HL-60/S4 (cell line): ENCODE data around the gene LENG1.

Source experiments
- in situ Hi-C: fragments of 300-500 bp; cut with MboI; formaldehyde crosslinking; loops from 2 replicates; pipeline ENCODE4 v1.14.3; 2022; ENCODE audit warnings: low sequenced_read_pairs

LENG1 gene

GRCh38 chr19:54142166-54142780 lies 17.2 kb downstream of the LENG1 start:
- in situ Hi-C loops, result no loop called here

GRCh38 chr19:54141356-54141755 lies 18.2 kb downstream of the LENG1 start:
- in situ Hi-C loops, result no loop called here

- in situ Hi-C loops, result no loop called here
Observed at GRCh38 chr19:54138489-54139256, 20.8 kb downstream of the LENG1 start.

- in situ Hi-C loops, result no loop called here
Observed at GRCh38 chr19:54137699-54138488, 21.6 kb downstream of the LENG1 start, which contains the start of gene CNOT3. CNOT3 (plus strand) TSS chr19:54137762; CDS start chr19:54142979, 5,217 bp downstream.

- in situ Hi-C loops, result no loop called here
Observed at GRCh38 chr19:54136864-54137698, 22.4 kb downstream of the LENG1 start.

GRCh38 chr19:54136086-54136863 lies 23.2 kb downstream of the LENG1 start:
- in situ Hi-C loops, result no loop called here

- in situ Hi-C loops, result no loop called here
Observed at GRCh38 chr19:54133957-54134590, 25.4 kb downstream of the LENG1 start.

GRCh38 chr19:54133312-54133956 lies 26.1 kb downstream of the LENG1 start:
- in situ Hi-C loops, result no loop called here

- in situ Hi-C loops, result no loop called here
Observed at GRCh38 chr19:54129617-54129996, 29.9 kb downstream of the LENG1 start.

- in situ Hi-C loops, result no loop called here
Observed at GRCh38 chr19:54128796-54129616, 30.5 kb downstream of the LENG1 start.

- in situ Hi-C loops, result no loop called here
Observed at GRCh38 chr19:54128441-54128725, 31.1 kb downstream of the LENG1 start.

- in situ Hi-C loops, result no loop called here
Observed at GRCh38 chr19:54127688-54128440, 31.7 kb downstream of the LENG1 start.

- in situ Hi-C loops, result no loop called here
Observed at GRCh38 chr19:54125713-54126112, 33.8 kb downstream of the LENG1 start.

- in situ Hi-C loops, result no loop called here
Observed at GRCh38 chr19:54124393-54124792, 35.1 kb downstream of the LENG1 start.

GRCh38 chr19:54123682-54124081 lies 35.8 kb downstream of the LENG1 start:
- in situ Hi-C loops, result no loop called here

- in situ Hi-C loops, result no loop called here
Observed at GRCh38 chr19:54121259-54121658, 38.3 kb downstream of the LENG1 start.

GRCh38 chr19:54115109-54116063 lies 44.1 kb downstream of the LENG1 start, which contains the start of the genes PRPF31 and TFPT:
PRPF31 (plus strand) TSS chr19:54115754; CDS start chr19:54118279, 2,525 bp downstream.
TFPT (minus strand) TSS chr19:54115657; CDS start chr19:54115269, 388 bp downstream.
- in situ Hi-C loops, result no loop called here
